Cardiac muscle cell (in vitro differentiated cells and primary cell): ENCODE data around the gene SERPINB10. TPM values are rescaled to one million over a fixed set of nuclear protein-coding genes. Genes with fewer than 3 reads are reported as not detected.

Experiments
- DNase-seq, 2 donors: peaks; one replicate each; pipeline versions ENCODE4 v3.0.0 to v3.0.0-alpha.2; 2010 to 2017; ENCODE audit warnings: low read depth in 1 of 2, low spot score in 1 of 2
- H3K27ac ChIP-seq: fragments of 200-600 bp; sonication (generic); 2 replicates; pipeline ENCODE4 v1.5.1; 2016
- H3K27me3 ChIP-seq: fragments of 200-600 bp; sonication (generic); 2 replicates; pipeline ENCODE4 v1.6.0; 2016; ENCODE audit warnings: control low read depth
- H3K36me3 ChIP-seq: fragments of 200-600 bp; sonication (generic); 2 replicates; pipeline ENCODE4 v1.5.1; 2016; ENCODE audit warnings: control low read depth
- H3K4me1 ChIP-seq: fragments of 200-600 bp; sonication (generic); 2 replicates; pipeline ENCODE4 v1.8.1; 2017; ENCODE audit warnings: low read depth, mild to moderate bottlenecking, mixed run types
- H3K4me3 ChIP-seq: fragments of 200-600 bp; sonication (generic); 2 replicates; pipeline ENCODE4 v1.5.1; 2016; ENCODE audit warnings: mild to moderate bottlenecking
- H3K9me3 ChIP-seq: fragments of 200-600 bp; sonication (generic); 2 replicates; pipeline ENCODE4 v1.5.1; 2017; ENCODE audit warnings: low read depth, mild to moderate bottlenecking, control low read depth
- CTCF ChIP-seq: IDR thresholded peaks from 2 replicates; pipeline ENCODE4 v1.5.1; 2012; ENCODE audit warnings: low read depth, mild to moderate bottlenecking, low read length
- polyA plus RNA-seq: library from polyadenylated mRNA; unstranded; fragments of >200 nt; fragmentation: Nextera tagmentation; extraction: Ambion mirVana; gene quantifications from 2 replicates; pipeline ENCODE4 v1.2.1, GENCODE V29; 2016
- total RNA-seq: library from RNA; depleted of rRNA; stranded (reverse); fragments of >200 nt; gene quantifications from 2 replicates; pipeline ENCODE4 v1.2.3, GENCODE V29; 2016

Gene SERPINB10, protein sequence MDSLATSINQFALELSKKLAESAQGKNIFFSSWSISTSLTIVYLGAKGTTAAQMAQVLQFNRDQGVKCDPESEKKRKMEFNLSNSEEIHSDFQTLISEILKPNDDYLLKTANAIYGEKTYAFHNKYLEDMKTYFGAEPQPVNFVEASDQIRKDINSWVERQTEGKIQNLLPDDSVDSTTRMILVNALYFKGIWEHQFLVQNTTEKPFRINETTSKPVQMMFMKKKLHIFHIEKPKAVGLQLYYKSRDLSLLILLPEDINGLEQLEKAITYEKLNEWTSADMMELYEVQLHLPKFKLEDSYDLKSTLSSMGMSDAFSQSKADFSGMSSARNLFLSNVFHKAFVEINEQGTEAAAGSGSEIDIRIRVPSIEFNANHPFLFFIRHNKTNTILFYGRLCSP
- total RNA-seq = not detected in 2 replicates
- not detected in 2 replicates for polyA plus RNA-seq

GRCh38 chr18:63907664-63908063, at the start of gene SERPINB10:
Gene SERPINB10 (plus strand): TSS chr18:63907958. CDS start chr18:63915511, 7,553 bp downstream.
- Histone ChIP-seq H3K27ac (no peak within 1 kb of the TSS), H3K4me1 (no peaks in the 10 kb centered on the region), H3K36me3 (no peaks in the 10 kb centered on the region), H3K27me3 (no peaks in the 10 kb centered on the region), H3K4me3 (no peak within 1 kb of the TSS), H3K9me3 (no peaks in the 10 kb centered on the region)
- TF ChIP-seq CTCF = no peak
- DNase-seq = no peak

DNA sequence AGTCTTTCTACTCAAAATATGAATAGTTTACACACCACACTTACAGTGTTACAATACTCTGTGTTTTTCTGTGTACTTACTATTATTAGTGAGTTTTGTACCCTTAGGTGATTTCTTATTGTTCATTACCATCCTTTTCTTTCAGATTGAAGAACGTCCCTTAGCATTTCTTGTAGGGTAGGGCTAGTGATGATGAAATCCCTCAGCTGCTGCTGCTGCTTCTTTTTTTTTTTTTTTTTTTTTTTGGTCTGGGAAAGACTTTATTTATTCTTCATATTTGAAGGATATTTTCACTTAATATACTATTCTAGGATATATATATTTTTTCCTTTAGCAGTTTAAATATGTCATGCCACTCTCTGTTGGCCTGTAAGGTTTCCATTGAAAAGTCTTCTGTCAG, 49.3 kb upstream of the SERPINB10 start:
- H3K27ac ChIP-seq = no peak overlapping the region
- TF ChIP-seq CTCF = no peak
- H3K27me3 ChIP-seq = no peaks in the 10 kb centered on the region
- no peaks in the 10 kb centered on the region for H3K4me1 ChIP-seq
- H3K4me3 ChIP-seq = no peak overlapping the region
- H3K36me3 ChIP-seq = no peaks in the 10 kb centered on the region
- H3K9me3 ChIP-seq = no peaks in the 10 kb centered on the region
- DNase-seq = no peak

DNA sequence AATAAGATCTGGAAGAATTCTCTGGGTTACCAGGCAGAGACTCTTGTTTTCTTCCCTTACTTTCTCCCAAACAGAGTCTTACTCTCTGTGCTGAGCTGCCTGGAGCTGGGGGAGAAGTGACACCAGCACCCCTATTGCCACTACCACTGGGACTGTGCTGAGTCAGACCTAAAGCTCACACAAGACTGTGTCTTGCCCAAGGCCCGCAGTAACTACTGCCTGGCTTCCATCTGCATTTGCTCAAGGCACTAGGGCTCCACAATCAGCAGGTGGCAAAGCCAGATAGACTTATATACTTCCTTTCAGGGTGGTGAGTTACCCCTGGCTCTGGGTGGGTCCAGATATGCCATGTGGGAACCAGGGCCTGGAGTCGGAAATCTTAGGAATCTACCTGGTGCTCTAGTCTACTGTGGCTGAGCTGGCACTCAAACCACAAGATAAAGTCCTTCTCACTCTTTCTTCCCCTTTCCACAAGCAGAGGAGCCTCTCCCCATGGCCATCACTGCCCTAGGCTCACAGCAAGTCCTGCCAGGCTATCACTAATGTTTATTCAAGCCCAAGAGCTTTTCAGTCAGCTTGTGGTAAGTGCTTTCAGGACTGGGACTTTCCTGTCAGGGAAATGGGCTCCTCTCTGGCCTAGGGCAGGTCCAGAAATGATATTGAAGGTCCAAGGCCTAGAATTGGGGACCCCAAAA, 47.8 kb upstream of the SERPINB10 start:
- no peak for TF ChIP-seq CTCF
- Histone ChIP-seq H3K27ac (no peak overlapping the region), H3K4me3 (no peak overlapping the region), H3K27me3 (no peaks in the 10 kb centered on the region), H3K4me1 (no peaks in the 10 kb centered on the region), H3K9me3 (no peaks in the 10 kb centered on the region), H3K36me3 (no peaks in the 10 kb centered on the region)
- no peak for DNase-seq

DNA sequence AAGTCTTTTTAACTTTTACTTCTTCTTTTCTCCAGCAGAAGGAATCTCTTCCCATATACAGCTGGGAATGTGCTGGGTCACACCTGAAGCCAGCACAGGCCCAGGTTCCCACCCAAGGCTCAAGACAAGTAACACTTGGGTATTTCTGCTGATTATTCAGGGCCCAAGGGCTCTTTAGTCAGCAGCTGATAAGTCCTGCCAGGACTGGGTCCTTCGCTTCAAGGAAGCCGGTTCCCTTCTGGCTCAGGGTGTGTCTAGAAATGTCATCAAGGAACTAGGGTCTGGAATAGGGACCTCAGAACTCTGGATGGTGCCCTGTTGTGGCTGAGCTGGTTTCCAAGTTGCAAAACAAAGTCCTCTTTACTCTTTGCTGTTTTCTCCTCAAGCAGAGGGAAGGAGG, 47.2 kb upstream of the SERPINB10 start:
- Histone ChIP-seq H3K4me3 (no peak overlapping the region), H3K27me3 (no peaks in the 10 kb centered on the region), H3K4me1 (no peaks in the 10 kb centered on the region), H3K36me3 (no peaks in the 10 kb centered on the region), H3K27ac (no peak overlapping the region), H3K9me3 (no peaks in the 10 kb centered on the region)
- TF ChIP-seq CTCF = no peak
- DNase-seq = no peak

- no peak for DNase-seq
Observed at GRCh38 chr18:63867368-63868125, 40.2 kb upstream of the SERPINB10 start.

More at GRCh38 chr18:63867368-63868125, 40.2 kb upstream of the SERPINB10 start:
- Histone ChIP-seq H3K36me3 (no peaks in the 10 kb centered on the region), H3K9me3 (no peaks in the 10 kb centered on the region), H3K4me1 (no peaks in the 10 kb centered on the region), H3K27me3 (no peaks in the 10 kb centered on the region), H3K27ac (no peak overlapping the region), H3K4me3 (no peak overlapping the region)
- no peak for TF ChIP-seq CTCF
